ENCODE results near the gene SLC10A3.

The SLC10A3 gene

DNA sequence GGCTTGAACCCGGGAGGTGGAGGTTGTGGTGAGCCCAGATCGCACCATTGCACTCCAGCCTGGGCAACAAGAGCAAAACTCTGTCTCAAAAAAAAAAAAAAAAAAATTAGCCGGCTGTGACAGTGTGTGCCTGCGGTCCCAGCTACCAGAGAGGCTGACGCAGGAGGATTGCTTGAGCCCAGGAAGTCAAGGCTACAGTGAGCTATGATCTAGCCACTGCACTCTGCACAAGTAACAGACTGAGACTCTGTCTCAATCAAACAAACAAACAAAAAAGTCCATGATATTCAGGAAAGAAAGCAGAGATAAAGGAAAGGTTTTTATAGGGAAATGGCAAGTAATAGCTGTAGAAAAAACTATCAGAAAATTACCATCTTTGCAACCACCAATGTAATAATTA, 9.2 kb downstream of the SLC10A3 start:
- Mint-ChIP-seq H3K4me3 (no peak overlapping the region), H3K27me3 (no peaks in the 10 kb centered on the region), H3K9me3 (ENCODE audit: low read depth) (no peaks in the 10 kb centered on the region), H3K27ac (peak overlapping the region; percentile 68), H3K4me1 (ENCODE audit: low read depth) (peaks cover 18% of the 10 kb centered on the region), H3K36me3 (no peaks in the 10 kb centered on the region)

DNA sequence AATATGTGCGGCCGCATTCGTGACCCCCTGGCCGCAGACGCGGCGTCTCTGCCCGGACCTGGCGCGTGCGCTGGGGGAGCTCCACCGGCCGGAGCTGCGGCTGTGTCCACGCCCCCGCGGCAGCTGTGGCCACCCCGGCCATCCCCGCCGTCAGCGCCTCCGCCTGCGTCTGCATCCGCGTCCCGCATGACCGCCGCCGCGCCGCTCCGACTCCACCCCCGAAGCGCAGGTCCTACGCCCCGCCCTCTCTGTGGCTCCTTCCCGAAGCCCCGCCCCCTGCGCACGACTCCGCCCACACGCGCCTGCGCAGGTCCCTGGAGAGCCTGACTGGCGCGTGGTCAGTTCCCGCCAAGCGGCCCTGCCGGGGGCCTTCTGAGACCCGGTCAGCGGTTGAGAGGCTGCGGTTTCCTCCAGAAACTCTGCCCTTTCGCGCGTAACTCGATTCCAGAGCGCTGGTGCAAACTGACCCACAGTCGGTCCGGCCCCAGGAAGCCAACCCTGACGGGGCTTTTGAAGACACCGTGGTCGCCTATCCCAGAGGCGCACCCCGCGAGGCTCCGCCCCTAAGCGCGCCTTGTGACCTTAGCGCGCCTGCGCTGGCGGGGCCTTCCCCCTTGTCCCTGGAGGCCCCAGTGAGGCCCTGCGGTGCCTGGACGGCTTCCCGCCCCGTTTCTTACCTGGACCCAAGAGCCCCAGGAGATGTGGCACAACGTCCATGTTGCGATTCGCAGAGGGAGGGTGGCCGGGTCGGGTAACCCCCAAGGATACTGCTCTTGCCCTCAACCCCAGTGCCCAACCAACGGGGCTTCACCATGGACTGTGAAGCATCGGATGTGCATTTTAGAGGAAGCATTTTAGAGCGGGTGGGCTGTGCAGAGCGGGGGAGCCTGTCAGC, 11.5 kb downstream of the SLC10A3 start, which contains the start of gene LAGE3:
TSS of gene LAGE3 (minus strand) at position 554 of the 895 bp plus-strand sequence. CDS start at position 188, 366 bp downstream.
- no peaks in the 10 kb centered on the region for H3K27me3 Mint-ChIP-seq
- H3K9me3 Mint-ChIP-seq (ENCODE audit: low read depth): no peaks in the 10 kb centered on the region
- H3K36me3 Mint-ChIP-seq: no peaks in the 10 kb centered on the region

DNA sequence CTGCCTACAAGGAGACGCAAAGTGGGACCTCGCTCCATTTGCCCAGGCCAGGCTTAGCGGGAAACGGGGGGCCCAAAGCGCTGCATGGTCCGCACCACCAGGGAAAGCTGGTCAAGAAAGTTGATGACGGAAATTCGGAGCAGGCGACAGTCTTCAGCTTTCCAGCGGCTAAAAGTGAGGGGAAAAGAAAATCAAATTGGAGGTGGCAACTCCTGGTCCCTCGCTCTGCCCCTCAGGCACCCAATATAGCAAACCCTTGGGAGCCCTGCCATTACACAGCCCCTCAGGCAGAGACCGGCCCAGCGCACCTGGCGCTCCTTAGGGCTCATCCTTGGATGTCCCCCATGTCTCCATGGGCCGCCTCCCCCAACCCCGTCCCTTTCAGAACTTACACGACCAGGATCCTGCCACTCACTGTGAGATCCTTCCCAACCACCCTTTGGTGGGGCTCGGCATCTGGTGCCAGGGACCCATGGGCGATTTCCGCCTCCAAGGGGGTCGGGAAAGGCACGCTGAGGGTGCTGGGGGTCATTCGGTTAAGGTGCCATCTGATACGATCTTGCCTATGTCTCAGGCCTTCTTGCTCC, 12.4 kb downstream of the SLC10A3 start:
- Mint-ChIP-seq H3K4me3 (peak overlapping the region; percentile 88), H3K9me3 (ENCODE audit: low read depth) (no peaks in the 10 kb centered on the region), H3K36me3 (no peaks in the 10 kb centered on the region), H3K27me3 (no peaks in the 10 kb centered on the region), H3K4me1 (ENCODE audit: low read depth) (peaks cover 12% of the 10 kb centered on the region), H3K27ac (peak overlapping the region; percentile 66)

More for the DNA sequence above, 11.5 kb downstream of the SLC10A3 start, which contains the start of gene LAGE3:
- H3K27ac Mint-ChIP-seq: peak within 1 kb of the TSS; percentile 92
- peak within 1 kb of the TSS; percentile 88 for H3K4me3 Mint-ChIP-seq
- peaks cover 12% of the 10 kb centered on the region for H3K4me1 Mint-ChIP-seq (ENCODE audit: low read depth)

DNA sequence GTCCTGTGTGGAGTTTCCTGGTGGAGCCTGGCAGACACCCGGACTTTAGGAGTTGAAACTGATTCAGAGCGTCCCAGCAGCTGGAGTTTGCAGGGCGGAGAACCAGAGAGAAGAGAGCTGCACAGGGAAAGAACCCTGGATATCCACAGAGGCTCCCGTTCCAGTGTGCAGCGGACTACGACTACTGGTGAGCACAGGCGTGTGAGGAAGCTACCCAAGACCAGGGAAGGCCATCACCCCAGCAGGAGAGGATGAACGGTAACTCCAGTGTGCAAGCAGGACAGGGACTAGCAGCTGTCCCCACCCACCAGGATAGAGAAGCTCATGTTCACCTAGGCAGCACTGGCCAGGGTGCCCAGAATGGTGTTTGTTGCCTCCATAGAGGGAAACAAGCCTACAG, 13.6 kb downstream of the SLC10A3 start:
- H3K9me3 Mint-ChIP-seq (ENCODE audit: low read depth): no peaks in the 10 kb centered on the region
- H3K27me3 Mint-ChIP-seq: no peaks in the 10 kb centered on the region
- peak overlapping the region; percentile 32 for H3K4me3 Mint-ChIP-seq
- no peak overlapping the region for H3K27ac Mint-ChIP-seq
- no peaks in the 10 kb centered on the region for H3K36me3 Mint-ChIP-seq
- peaks cover 12% of the 10 kb centered on the region for H3K4me1 Mint-ChIP-seq (ENCODE audit: low read depth)

DNA sequence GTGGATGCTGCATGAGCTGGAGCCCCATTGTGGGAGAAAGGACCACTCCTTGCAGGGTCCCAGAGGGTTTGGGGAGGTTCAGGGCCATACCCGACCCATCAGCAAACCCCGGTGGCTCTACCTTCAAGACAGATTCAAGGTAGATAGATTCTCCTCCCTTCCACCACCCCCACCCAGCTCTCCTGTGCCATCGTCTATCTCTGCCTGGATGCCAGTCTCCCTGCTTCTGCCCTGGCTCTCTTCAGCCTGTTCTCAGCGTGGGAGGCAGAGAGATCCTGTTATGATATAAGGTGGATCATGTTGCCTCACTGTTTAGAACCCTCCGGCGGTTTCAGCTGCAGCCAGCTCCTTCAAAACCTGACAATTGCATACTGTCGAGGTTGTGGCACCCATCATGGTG, 16.7 kb downstream of the SLC10A3 start:
- Mint-ChIP-seq H3K4me1 (ENCODE audit: low read depth) (peaks cover 7% of the 10 kb centered on the region), H3K9me3 (ENCODE audit: low read depth) (no peaks in the 10 kb centered on the region), H3K36me3 (no peaks in the 10 kb centered on the region), H3K27ac (no peak overlapping the region), H3K4me3 (no peak overlapping the region), H3K27me3 (no peaks in the 10 kb centered on the region)

DNA sequence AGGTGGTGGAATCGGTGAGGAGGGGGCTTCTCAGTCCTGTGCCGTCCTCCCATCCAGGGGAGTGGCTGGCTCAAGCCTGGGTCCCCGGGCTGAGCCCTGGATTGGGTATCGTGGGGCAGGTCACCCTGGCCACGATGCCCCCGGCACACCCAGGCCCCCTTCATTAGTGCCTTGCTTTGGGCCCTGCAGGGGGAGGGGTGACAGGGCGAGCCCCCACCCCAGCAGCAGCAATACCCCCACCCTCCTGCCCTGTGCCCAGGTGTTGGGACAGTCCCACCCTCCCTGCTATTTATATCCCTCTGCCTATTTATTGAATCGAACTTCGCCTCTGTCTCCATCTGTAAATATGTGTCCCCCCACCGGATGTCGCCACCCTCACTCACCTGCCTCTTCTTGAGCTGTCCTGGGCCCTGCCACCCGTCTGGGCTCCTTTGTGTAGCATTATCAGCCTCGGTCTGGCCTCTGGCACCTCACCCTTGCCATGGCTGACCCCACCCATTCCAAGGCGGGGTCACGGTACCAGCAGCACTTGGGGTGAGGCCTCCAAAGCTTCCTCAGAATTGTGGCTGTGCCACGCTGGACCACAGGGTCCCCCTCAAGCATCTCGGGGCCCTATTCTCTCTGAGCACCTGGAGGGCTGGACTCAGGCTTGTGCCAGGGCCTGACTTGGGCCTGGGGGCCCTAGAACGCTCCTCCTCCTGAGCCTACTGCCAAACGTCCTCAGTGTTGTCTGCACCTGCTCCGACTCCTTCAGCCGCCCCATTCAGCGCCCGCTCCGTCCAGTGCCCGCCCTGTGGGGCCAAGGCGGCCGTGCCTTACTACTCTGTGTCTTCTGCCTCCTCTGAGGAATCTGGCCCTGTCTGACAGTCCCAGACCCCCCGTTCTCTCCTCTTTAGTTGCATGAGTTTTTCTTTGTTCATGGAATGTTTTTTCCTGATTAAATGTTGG, 17.5 kb downstream of the SLC10A3 start:
- H3K4me1 Mint-ChIP-seq (ENCODE audit: low read depth): peaks cover 7% of the 10 kb centered on the region
- H3K9me3 Mint-ChIP-seq (ENCODE audit: low read depth): no peaks in the 10 kb centered on the region
- H3K27ac Mint-ChIP-seq: no peak overlapping the region
- no peak overlapping the region for H3K4me3 Mint-ChIP-seq
- H3K36me3 Mint-ChIP-seq: no peaks in the 10 kb centered on the region
- no peaks in the 10 kb centered on the region for H3K27me3 Mint-ChIP-seq

DNA sequence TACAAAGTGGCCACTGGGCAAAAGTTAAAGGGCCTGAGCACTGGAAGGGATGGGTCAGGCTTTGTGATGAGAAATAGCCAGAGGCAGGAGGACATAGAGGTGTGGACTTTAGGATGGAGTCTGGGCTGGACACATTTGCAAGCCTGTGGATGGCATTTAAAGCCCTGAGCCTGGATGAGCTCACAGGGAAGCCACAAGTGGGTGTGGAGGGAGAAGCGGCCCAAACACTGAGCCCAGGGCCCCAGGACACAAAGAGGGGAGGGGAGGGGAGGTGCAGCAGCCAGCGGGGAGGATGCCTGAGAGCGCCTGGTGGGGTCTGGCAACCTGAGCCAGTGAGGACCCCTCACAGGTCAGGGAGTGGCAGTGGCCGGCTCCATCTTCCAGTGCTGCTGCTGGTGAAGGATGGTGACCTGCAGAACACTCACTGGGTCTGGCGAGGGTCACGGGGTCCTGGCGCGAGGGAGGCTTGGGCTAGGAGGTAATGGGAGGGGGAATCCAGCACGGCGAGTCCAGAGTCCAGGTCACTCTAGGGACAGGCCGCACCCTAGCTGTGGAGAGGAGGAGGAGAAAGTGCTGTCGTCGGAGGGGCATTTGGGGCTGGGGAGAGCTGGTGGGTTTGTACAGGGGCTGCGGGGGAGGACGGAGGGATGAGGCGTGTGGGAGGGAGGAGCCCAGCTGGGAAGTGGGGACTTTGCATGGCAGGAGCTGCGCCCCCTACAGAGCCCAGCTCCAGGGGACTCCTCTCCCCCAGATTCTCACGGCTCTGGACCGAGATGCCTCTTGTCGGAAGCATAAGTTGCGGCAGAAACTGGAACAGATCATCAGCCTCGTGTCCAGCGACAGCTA, 18.4 kb downstream of the SLC10A3 start:
- H3K4me3 Mint-ChIP-seq: no peak overlapping the region
- no peaks in the 10 kb centered on the region for H3K27me3 Mint-ChIP-seq
- no peaks in the 10 kb centered on the region for H3K36me3 Mint-ChIP-seq
- no peaks in the 10 kb centered on the region for H3K4me1 Mint-ChIP-seq (ENCODE audit: low read depth)
- no peaks in the 10 kb centered on the region for H3K9me3 Mint-ChIP-seq (ENCODE audit: low read depth)
- H3K27ac Mint-ChIP-seq: no peak overlapping the region

DNA sequence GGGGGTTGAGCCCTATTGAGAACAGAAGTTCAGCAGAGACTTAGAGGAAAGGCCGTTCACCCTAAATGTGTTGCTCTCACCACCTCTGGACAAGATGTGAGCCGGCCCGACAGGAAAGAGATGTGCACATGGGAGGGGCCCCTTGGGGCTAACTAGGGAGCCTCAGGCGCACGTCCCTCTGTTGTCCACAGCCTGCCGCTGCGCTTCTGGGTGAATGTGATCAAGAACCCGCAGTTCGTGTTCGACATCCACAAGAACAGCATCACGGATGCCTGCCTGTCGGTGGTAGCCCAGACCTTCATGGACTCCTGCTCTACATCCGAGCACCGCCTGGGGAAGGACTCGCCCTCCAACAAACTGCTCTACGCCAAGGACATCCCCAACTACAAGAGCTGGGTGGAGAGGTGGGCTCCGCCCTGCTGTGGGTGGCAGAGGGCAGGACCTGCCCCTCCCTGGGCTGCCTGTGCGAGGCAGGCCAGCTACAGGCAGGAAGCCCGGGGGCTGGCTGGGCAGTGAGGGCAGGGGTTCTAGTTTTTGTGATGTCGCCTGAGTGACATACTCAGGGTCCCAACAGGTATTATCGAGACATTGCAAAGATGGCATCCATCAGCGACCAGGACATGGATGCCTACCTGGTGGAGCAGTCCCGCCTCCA, 19.4 kb downstream of the SLC10A3 start:
- Mint-ChIP-seq H3K9me3 (ENCODE audit: low read depth) (no peaks in the 10 kb centered on the region), H3K4me1 (ENCODE audit: low read depth) (no peaks in the 10 kb centered on the region), H3K27ac (no peak overlapping the region), H3K4me3 (no peak overlapping the region), H3K36me3 (no peaks in the 10 kb centered on the region), H3K27me3 (no peaks in the 10 kb centered on the region)

DNA sequence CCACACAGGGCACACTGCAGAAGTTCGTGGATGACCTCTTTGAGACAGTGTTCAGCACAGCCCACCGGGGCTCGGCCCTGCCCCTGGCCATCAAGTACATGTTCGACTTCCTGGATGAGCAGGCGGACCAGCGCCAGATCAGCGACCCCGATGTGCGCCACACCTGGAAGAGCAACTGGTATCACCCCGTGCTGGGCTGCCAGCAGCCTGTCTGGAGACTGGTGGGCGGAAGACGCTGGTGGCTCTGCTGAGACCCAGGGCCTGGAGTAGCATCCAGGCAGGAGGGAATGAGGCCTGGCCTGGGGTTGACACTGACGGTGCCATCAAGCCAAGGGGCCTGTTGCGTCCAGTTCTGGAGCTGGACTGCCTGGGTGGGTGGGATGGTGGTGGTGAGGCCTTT, 20.0 kb downstream of the SLC10A3 start:
- no peak overlapping the region for H3K4me3 Mint-ChIP-seq
- no peaks in the 10 kb centered on the region for H3K4me1 Mint-ChIP-seq (ENCODE audit: low read depth)
- H3K36me3 Mint-ChIP-seq: no peaks in the 10 kb centered on the region
- no peaks in the 10 kb centered on the region for H3K27me3 Mint-ChIP-seq
- H3K27ac Mint-ChIP-seq: no peak overlapping the region
- H3K9me3 Mint-ChIP-seq (ENCODE audit: low read depth): no peaks in the 10 kb centered on the region

DNA sequence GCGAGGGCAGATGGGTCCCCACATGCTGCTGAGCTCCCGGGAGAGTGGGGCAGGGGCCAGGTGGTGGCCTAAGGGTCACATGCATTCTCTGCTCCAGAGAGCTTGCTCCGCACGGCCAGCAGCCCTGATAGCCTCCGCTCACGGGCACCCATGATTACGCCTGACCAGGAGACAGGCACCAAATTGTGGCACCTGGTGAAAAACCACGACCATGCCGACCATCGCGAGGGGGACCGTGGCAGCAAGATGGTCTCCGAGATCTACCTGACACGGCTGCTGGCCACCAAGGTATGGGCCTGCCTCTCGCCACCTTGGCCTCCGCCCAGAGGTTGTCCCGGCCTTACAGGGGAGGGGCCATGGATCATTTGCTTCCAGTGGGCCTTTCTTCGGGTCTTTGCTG, 20.5 kb downstream of the SLC10A3 start:
- no peak overlapping the region for H3K4me3 Mint-ChIP-seq
- no peaks in the 10 kb centered on the region for H3K4me1 Mint-ChIP-seq (ENCODE audit: low read depth)
- H3K9me3 Mint-ChIP-seq (ENCODE audit: low read depth): no peaks in the 10 kb centered on the region
- no peak overlapping the region for H3K27ac Mint-ChIP-seq
- H3K36me3 Mint-ChIP-seq: no peaks in the 10 kb centered on the region
- no peaks in the 10 kb centered on the region for H3K27me3 Mint-ChIP-seq

DNA sequence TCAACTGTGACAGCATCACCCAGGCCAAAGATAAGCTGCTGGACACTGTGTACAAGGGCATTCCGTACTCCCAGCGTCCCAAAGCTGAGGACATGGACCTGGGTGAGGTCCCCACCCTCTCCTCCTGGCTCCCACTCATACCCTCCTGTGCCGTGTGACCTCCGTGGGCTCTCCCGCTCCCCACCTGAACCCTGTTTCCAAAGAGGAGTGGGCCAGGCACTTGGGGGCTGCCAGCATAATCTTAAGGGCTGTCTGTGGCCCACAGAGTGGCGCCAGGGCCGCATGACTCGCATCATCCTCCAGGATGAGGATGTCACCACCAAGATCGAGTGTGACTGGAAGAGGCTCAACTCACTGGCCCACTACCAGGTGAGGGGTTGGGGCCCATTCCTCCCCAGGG, 21.3 kb downstream of the SLC10A3 start:
- Mint-ChIP-seq H3K27me3 (no peaks in the 10 kb centered on the region), H3K4me3 (no peak overlapping the region), H3K9me3 (ENCODE audit: low read depth) (no peaks in the 10 kb centered on the region), H3K4me1 (ENCODE audit: low read depth) (no peaks in the 10 kb centered on the region), H3K36me3 (no peaks in the 10 kb centered on the region), H3K27ac (no peak overlapping the region)

DNA sequence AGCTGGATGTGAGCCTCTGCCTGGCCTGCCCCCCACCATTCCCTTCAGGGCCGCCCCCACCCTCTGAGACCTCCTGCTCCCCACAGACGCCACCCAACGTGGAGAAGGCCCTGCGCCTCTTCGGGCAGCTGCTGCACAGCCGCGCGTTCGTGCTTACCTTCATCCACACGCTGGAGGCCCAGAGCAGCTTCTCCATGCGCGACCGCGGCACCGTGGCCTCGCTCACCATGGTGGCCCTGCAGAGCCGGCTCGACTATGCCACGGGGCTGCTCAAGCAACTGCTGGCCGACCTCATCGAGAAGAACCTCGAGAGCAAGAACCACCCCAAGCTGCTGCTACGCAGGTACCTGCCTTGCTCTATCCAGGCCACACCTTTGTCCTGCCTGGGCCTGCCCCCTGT, 22.2 kb downstream of the SLC10A3 start:
- Mint-ChIP-seq H3K36me3 (no peaks in the 10 kb centered on the region), H3K9me3 (ENCODE audit: low read depth) (no peaks in the 10 kb centered on the region), H3K27ac (no peak overlapping the region), H3K4me1 (ENCODE audit: low read depth) (no peaks in the 10 kb centered on the region), H3K4me3 (no peak overlapping the region), H3K27me3 (no peaks in the 10 kb centered on the region)

DNA sequence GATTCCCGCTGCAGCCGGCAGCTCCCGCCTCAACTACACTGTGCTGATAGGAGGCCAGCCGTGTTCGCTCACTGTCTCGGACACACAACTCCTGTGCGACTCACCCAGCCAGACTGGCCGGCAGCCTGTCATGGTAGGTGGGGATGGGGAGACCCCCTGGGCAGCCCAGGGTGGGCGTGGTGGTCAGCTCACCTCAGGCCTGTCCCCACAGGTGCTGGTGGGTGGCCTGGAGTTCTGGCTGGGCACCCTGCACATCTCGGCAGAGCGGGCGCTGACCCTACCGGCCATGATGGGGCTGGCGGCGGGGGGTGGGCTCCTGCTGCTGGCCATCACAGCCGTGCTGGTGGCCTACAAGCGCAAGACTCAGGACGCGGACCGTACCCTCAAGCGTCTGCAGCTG, 22.9 kb downstream of the SLC10A3 start:
- Mint-ChIP-seq H3K9me3 (ENCODE audit: low read depth) (no peaks in the 10 kb centered on the region), H3K4me1 (ENCODE audit: low read depth) (no peaks in the 10 kb centered on the region), H3K27me3 (no peaks in the 10 kb centered on the region), H3K36me3 (no peaks in the 10 kb centered on the region), H3K4me3 (no peak overlapping the region), H3K27ac (no peak overlapping the region)

DNA sequence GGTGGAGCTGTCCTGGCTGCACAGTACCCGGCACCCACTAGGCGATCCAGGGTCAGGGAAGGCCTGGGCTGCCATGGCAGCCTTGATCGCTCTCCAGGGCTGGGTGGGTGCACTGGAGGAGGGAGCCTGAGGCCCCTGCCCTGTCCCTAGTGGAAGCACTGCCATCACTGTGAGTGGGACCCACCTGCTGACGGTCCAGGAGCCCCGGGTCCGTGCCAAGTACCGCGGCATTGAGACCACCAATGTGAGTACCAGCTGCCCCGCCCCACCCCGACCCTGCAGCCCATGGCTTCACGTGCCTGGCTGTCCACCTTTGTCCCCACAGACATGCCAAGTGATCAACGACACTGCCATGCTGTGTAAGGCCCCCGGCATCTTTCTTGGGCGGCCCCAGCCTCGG, 23.5 kb downstream of the SLC10A3 start:
- no peaks in the 10 kb centered on the region for H3K36me3 Mint-ChIP-seq
- H3K4me3 Mint-ChIP-seq: no peak overlapping the region
- H3K4me1 Mint-ChIP-seq (ENCODE audit: low read depth): no peaks in the 10 kb centered on the region
- no peaks in the 10 kb centered on the region for H3K9me3 Mint-ChIP-seq (ENCODE audit: low read depth)
- H3K27ac Mint-ChIP-seq: no peak overlapping the region
- no peaks in the 10 kb centered on the region for H3K27me3 Mint-ChIP-seq
